ENCODE data around the gene KIAA0408. TPM values are rescaled to one million over a fixed set of nuclear protein-coding genes. Genes with fewer than 3 reads are reported as not detected.
"Not testable (repeated sequence)": the region's sequence is repeated elsewhere in the genome, so short reads cannot be mapped to it uniquely, and the experiment has no call there.

KIAA0408 gene
- total RNA-seq, 6 experiments from 2014 or later: 0.06 to 0.33 (median 0.16) TPM; not detected in 2

DNA sequence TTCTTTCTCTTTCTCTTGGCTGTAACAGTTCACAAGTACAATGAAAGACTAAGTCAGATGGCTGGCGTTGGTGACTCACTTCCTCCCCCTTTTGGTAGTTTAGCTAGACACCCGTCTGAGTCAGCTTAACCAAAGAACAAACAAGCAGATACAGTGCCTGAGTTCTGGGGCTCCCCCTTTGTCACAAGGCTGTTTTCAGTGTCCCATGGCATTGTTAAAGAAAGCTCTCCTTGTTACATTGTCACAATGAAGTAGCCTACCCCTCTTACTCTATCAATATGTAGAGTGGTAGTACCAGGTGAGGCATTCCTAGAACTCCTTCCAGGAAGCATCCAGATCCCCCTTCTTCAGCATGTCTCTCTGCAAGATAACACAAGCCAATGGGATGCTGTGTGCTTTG is 38.6 kb downstream of the KIAA0408 start:
- intact Hi-C loops (cut with DNase I): loop anchor here in 1 of 2 donors (10.0 kb wide), 1 partner anchor 116 kb away; no protein-coding TSS in a partner anchor
- H3K9me3 ChIP-seq: no peaks in the 10 kb centered on the region
- no peak overlapping the region for H3K27ac ChIP-seq
- peak in 1 of 3 donors; percentile 35 for DNase-seq
- no peaks in the 10 kb centered on the region for H3K36me3 ChIP-seq
- WGBS (ENCODE audit: insufficient coverage, low coverage, low lambda C conversion rate, missing lambda C conversion rate): 0% methylated on average over 2 of the region's 2 CpGs
- no peak for TF ChIP-seq POLR2A (IDR thresholded peaks at IDR 0.05)
- TF ChIP-seq, protein P1, sequence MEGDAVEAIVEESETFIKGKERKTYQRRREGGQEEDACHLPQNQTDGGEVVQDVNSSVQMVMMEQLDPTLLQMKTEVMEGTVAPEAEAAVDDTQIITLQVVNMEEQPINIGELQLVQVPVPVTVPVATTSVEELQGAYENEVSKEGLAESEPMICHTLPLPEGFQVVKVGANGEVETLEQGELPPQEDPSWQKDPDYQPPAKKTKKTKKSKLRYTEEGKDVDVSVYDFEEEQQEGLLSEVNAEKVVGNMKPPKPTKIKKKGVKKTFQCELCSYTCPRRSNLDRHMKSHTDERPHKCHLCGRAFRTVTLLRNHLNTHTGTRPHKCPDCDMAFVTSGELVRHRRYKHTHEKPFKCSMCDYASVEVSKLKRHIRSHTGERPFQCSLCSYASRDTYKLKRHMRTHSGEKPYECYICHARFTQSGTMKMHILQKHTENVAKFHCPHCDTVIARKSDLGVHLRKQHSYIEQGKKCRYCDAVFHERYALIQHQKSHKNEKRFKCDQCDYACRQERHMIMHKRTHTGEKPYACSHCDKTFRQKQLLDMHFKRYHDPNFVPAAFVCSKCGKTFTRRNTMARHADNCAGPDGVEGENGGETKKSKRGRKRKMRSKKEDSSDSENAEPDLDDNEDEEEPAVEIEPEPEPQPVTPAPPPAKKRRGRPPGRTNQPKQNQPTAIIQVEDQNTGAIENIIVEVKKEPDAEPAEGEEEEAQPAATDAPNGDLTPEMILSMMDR (IDR thresholded peaks at IDR 0.05): peak; percentile 39 to 71 (median 60)
- H3K4me3 ChIP-seq: no peak overlapping the region
- peak; percentile 97 to 100 (median 97) for ATAC-seq
- no peaks in the 10 kb centered on the region for H3K4me1 ChIP-seq
- no peaks in the 10 kb centered on the region for H3K27me3 ChIP-seq

DNA sequence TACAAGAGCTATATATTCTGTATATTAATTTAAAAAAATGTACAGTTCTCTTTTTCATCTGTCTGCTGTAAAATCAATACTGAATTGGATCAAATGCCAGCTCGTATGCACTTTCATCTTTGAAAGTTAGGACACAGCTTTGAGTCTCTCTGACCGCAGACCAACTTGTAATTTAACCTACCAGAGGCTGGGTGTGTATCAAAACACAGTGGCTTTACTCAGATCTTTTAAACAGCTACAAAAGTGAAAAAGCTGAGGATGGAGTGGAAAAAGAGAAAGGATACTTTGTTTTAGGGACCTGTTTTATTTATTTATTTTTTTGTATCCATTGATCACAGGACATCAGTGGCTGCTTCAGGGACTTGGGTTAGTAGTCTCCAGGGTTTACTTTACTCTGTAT is 44.1 kb downstream of the KIAA0408 start:
- no peak overlapping the region for H3K27ac ChIP-seq
- no peaks in the 10 kb centered on the region for H3K36me3 ChIP-seq
- H3K27me3 ChIP-seq: no peaks in the 10 kb centered on the region
- no peak for TF ChIP-seq POLR2A (IDR thresholded peaks at IDR 0.05)
- TF ChIP-seq, protein P1 (IDR thresholded peaks at IDR 0.05): no peak
- no peaks in the 10 kb centered on the region for H3K4me1 ChIP-seq
- intact Hi-C loops (cut with DNase I): no loop called here
- no peak for ATAC-seq
- 44% methylated on average over 2 of the region's 2 CpGs for WGBS (ENCODE audit: insufficient coverage, low coverage, low lambda C conversion rate, missing lambda C conversion rate)
- no peaks in the 10 kb centered on the region for H3K9me3 ChIP-seq
- no peak overlapping the region for H3K4me3 ChIP-seq
- no peak for DNase-seq

DNA sequence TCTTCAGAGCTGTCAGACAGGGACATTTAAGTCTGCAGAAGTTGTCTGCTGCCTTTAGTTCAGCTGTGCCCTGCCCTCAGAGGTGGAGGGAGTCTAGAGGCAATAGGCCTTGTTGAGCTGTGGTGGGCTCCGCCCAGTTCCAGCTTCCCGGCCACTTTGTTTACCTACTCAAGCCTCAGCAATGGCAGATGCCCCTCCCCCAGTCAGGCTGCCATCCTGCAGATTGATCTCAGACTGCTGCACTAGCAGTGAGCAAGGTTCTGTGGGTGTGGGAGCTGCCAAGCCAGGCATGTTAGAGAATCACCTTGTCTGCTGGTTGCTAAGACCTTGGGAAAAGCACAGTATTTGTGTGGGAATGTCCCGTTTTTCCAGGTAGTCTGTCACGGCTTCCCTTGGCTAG is 46.1 kb downstream of the KIAA0408 start:
- H3K36me3 ChIP-seq; H3K27ac ChIP-seq; ATAC-seq; H3K4me3 ChIP-seq; intact Hi-C loops (cut with DNase I); DNase-seq; H3K9me3 ChIP-seq; H3K27me3 ChIP-seq; H3K4me1 ChIP-seq: not testable (repeated sequence)
- 92% methylated on average over 2 of the region's 4 CpGs for WGBS (ENCODE audit: insufficient coverage, low coverage, low lambda C conversion rate, missing lambda C conversion rate)

DNA sequence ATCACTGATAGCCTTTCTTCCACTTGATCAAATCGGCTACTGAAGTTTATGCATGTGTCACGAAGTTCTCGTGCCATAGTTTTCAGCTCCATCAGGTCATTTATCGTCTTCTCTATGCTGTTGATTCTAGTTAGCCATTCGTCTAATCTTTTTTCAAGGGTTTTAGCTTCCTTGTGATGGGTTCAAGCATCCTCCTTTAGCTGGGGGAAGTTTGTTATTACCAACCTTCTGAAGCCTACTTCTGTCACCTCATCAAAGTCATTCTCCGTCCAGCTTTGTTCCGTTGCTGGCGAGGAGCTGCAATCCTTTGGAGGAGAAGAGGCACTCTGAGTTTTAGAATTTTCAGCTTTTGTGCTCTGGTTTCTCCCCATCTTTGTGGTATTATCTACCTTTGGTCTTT is 47.2 kb downstream of the KIAA0408 start:
- H3K27ac ChIP-seq; H3K4me1 ChIP-seq; ATAC-seq; H3K9me3 ChIP-seq; H3K27me3 ChIP-seq; DNase-seq; intact Hi-C loops (cut with DNase I); H3K4me3 ChIP-seq; H3K36me3 ChIP-seq: not testable (repeated sequence)
- WGBS (ENCODE audit: insufficient coverage, low coverage, low lambda C conversion rate, missing lambda C conversion rate): 93% methylated on average over 8 of the region's 8 CpGs

Small RNA genes within 50 kb of the gene (small RNA-seq; reads per million reads assigned to genes)
- gene KIAA0408: 0 reads per million in 2 experiments

Other genes with a start within 250 kb of the KIAA0408 start
- gene RNF146, start 192.5 kb downstream of the KIAA0408 start, total RNA-seq: 10 to 100 TPM; 12.8 to 19.5 (median 14.9) TPM
- 10 to 100 TPM; 41.3 to 51.7 (median 45.7) TPM for gene ECHDC1, start 115.8 kb downstream of the KIAA0408 start, total RNA-seq
- gene C6orf58, start 117.8 kb upstream of the KIAA0408 start, total RNA-seq: not detected